Measurements from ENCODE around the gene LHFPL6. TPM values are rescaled to one million over a fixed set of nuclear protein-coding genes. Genes with fewer than 3 reads are reported as not detected.

Gene LHFPL6
- polyA plus RNA-seq, 3 donors, result 26.8 to 37.5 (median 30.8) TPM

DNA sequence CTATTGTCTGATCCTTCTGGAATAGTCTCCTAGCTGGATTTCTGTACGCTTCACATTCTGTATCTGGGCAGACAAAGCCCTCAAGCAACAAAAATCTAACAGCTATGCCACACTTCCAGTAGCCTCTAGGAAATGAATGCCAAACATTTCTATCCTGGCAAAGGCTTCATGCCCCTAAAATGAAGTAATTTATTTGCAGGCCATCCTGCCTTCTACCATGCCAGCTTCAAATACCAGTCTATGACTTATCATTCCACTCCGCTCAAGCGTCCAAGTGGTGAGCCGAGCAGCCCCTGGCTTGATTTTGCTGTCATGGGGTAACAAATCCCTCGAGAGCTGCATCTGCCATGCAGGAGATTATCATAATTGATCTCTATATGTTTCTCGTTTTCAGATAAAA is 86.9 kb downstream of the LHFPL6 start:
- DNase-seq, result no peak

DNA sequence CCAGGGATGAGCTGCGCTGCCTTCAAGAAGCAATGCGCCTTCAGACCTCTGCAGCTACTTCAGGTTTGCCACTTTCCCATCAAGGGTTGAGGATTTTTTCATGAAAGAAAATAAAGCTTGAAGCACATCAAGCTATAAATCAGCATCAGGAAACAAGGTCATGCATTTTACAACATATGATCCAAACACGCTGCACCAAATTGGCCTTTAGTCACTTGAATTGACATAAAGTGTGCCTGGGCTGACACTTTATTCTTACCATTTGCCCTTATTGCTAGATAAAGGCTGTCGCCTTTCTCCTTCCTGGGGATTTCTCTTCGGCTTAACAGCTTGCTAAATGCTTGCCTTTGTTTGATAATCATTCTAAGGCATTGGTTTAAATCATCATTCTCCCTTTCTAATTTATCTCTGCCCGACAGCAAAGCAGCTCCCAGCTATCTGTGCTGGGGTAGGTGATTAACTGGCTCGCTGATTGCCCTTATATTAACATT is 87.7 kb downstream of the LHFPL6 start:
- no peak for DNase-seq

DNA sequence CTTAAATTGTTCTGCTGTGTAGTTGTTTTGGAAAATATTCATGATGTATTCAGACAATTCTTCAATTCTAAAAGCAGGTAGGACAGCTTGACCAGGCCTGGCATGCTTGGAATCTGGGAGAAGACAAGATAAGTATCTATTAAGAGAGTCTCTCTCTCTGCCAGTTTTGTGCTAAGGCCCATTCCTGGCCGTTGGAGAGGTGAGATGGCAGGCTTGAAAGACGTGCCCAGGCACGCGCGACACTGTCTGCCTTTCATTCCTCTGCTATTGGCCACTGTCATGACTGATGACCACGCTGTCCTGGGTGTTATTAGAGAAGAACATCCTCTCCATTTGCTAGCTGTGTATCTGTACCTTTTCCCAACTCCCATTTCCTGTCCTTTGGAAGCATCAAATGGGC is 90.3 kb downstream of the LHFPL6 start:
- DNase-seq, result no peak

DNA sequence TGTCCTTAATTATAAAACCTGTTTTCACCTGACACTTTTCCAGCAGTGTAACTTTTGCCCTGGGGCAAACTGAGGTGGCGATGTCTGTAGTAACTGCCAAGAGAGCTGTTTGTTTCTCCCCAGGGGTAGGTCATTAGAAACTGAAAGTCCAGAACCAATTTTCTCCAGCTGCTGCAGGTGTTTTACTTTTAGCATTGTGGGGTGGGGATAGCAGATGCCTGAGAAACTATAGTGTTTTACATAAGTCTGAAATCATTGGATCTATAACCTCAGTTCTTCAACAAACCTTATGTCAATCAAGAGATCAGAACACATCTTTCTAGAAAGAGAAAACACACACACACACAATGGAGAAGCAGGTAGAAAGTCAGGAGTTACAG is 92.7 kb downstream of the LHFPL6 start:
- DNase-seq, result no peak

DNA sequence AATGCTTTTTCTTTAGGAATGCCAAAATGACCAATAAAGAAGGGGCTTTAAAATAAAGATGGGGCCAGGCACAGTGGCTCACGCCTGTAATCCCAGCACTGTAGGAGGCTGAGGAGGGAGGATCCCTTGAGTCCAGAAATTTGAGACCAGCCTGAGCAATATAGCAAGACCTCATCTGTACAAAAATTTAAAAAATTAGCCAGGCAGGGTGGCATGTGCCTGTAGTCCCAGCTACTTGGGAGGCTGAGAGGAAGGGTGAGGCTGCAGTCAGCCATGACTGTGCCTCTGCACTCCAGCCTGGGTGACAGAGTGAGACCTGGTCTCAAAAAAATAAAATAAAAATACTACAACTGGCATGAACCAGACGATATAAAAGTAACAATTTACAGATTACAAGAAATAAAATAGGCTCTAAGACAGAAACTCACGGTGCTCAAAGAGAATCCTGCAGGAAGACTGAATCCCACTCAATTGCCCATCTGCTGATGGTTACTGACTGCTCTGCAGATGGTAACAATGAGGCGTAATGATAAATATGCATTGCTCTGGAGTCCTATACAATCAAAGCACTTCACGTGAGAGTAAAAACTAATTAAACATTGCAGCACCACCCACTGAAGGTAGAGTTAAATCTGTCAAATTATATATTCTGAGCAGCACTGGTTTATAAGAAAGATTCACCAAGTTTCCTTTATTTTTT is 93.2 kb downstream of the LHFPL6 start:
- no peak for DNase-seq

DNA sequence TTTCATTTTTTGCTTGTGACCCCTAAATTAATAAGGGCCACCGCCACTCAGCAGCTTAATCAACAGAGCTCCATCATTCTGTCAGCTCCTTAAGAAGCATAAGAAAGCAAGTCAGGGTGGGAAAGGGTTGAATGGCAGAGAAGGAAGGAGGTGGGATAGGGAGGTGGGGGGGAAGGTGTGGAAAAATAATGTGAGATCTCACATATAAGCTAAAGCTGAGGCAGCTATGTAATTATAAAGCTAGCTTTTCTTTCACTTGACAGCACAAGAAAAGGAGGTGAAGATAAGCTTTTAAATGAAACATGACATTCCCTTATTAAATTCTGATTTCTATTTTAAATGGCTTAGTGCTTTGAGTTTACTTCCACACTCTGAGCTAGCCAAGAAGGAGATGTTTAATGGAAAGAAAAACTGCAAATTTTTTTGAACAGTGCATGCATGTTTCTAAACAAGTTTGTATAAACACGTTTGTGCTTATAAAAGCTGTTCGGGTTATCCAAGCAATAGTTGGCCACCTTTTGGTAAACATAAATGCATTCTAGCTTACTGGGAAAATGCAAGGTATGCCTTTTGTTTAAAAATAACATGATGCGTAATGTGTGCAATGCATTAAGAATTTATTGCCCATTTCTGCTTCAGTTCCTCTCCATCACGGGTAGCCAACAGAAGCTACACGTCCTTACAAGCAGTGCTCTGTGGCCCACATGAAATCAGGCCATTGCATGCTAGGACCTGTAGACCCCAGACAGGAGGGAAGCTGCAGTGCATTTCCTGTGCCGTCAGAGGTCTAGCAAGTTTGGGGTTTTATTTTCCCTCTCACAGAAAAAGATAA is 96.2 kb downstream of the LHFPL6 start:
- no peak for DNase-seq

DNA sequence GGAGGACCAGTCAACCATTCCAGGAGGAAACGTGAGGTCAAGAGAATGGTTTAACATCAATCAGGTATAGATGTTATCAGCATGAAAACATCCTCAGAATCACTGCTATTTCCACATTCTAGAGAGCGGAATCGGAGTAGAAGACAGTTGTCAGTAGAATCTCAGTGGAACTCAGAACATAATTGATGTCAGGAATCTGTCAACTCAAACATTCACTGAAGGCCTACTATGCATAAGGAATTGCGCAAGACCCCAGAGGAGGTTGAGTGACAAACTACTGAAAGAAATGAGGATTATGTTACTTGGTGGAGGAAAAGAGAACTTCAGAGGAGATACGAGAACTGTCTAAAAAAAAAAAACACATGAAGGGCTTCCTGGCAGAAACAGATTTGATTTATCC is 97.8 kb downstream of the LHFPL6 start:
- DNase-seq, result no peak

DNA sequence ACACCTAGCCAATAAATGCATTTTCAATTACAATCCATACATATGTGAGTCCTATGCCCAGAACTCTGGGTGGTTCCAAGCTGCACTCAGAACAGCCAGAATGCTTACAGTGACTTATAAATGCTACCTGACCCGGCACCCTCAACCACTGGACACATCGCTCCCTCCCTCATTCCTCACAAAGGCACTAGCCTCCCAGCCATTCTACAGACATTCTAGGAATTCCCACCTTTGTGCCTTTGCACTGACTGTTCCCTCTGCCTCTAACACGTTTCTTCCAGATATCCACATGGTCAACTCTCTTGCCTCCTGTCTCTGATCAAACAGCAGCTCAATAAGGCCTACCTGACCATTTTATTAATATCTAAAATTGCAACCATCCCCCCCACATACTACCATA is 99.9 kb downstream of the LHFPL6 start:
- DNase-seq, result no peak

DNA sequence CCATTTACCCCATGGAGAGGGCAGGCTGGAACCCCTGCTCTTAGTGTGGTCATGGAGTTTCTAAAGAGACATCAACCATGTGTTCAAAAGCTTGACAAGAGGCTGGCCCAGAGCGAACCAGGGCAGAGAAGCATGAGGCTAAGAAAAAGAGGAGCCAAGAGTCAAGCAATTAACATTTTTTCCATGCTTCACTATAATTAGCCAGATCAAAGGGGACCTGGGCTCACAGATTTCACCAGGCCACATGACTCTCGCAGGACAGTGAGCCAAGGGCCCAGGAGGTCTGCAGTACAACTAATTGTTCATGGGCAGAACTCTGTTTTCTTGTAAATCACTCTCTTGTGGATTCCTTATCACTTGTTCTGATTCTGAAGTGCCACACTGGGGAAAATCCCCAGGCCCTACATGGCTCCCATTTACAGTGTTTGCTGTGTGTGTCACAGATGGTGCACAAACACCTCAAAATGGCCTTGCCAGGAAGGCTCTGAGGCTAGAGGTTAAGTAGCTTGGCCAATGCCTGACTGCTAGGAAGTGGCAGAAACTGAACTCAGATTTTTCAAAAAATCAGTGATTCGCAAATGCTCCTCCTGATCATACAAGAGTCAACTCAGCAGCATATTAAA is 101.2 kb downstream of the LHFPL6 start:
- no peak for DNase-seq

DNA sequence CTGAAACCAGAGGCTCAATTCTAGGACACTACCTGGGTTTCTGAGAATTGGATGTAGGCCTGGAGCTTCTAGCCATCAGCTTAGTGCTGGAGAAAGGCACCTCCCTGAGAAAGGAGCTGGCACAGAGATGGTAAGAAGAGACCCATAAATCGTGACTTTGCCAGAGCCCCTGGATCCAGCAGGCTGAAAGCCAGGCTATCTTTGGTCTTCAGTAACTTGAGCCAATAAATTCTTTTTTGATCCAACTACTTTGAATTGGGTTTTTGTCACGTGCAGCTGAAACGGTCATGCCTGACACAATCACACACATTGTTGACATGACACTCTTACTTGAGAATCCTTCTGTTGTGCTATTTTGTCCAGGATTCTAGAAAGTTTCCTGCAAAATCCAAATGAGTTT is 103.4 kb downstream of the LHFPL6 start:
- no peak for DNase-seq

DNA sequence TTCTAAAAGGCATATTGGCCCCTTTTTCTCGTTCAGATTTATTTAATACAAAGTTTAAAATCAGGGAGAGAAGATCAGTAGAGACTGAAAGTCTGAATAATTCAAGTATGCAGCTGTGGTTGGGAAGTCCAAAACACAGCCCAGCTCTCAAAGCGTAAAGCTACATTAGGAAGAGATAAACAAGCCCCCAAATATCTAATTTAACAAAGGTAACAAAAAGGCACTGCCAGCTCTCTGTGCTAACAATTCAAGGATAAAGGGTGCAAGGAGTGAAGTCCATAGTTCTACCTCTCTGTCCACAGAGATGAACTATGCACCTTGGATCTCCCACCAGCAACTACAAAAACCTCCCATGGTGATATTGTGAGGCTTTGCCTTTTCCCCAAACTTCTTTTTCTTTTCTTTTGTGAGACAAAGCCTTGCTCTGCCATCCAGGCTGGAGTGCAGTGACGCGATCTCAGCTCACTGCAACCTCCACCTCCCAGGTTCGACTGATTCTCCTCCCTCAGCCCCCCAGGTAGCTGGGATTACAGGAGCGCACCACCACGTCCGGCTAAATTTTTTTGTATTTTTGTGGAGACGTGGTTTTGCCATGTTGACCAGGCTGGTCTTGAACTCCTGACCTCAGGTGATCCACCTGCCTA is 104.4 kb downstream of the LHFPL6 start:
- DNase-seq, result no peak

DNA sequence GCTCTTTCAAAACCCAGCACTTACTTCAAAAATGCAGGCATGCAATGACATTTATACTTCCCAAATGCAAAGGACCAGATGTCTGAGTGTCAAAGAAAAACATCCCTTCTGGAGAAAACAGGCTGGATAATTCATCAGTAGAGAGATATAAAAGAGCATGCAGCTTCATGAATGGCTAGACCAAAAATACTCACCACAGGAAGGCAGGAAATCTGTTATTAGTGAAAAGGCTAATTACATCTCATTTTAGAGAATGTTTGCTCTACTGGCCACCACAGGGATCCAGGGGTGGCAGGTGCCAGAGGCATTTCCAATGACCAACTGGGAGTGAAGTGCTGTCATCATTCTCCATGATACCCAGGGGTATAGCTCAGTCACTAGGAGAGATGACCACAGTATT is 106.5 kb downstream of the LHFPL6 start:
- no peak for DNase-seq

DNA sequence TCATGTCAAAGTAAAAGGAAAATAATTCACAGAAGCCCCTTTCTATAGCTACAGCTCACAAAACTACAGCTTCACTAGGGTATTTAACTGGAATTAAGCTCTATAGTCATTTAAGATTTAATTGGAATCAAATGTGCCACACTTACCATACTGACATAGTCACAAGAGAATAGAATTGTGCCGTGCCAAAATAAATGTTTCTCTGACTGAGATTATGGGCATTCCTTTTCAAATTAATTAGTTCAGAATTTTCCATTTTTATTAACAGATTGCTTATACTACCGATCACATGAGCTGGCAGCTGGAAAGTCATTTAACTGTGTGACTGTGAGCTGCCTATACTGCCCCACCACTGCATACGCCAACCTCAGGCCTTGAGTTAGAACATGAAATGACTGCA is 108.4 kb downstream of the LHFPL6 start:
- DNase-seq, result no peak

DNA sequence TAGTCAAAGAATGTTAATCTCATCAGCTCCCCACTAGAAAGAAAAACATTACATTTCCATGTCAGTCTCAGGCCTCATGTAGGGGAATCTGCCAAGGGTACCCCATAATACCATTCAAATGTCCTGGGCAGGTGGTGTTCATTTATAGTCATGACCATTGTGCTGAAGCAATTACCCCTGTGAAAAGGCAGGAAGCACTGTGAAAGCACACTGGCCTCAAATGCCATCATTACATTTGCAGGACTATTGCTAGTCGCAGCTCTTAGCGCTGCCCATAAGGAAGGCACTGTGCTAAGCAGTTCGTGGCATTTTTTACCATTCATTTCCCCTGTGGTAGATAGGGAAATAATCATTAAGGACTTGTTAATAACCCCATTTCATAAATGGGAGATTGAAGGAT is 109.0 kb downstream of the LHFPL6 start:
- no peak for DNase-seq

DNA sequence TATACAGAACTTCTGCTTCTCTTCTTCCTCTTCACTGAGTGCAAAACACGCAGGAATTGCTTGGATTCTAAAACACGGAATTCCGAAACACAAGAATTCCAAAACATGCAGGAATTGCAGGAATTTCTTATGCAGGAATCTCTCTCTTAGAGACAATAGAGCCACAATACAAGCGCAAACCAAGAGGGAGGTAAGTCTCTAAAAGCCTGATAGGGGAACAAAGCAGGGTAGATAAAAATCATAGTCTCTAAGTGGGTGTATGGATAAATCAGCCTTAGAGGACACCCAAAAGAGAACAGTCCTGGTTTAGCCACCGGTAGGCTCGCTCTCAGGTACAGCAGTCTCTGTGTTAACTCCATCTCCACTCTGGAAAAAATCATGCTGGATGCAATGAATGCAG is 112.9 kb downstream of the LHFPL6 start:
- DNase-seq, result no peak

DNA sequence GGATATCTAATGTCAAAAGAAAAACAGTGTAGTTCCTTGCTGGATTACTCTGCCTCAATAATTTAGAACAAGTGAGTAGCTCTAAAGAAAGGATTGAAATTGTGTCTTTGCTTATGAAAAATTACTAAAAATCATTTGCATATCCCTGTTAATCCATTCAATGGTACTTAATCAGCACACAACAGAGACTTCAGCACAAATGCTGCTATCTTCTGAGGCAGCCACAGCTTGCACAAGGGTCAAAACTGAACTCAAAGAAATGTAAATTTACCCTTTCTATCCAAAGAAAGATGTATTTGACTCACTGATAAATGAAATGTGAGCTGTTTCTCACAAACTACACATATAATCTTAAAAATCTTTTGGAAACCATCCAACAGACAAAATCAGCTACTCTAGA is 116.2 kb downstream of the LHFPL6 start:
- DNase-seq, result no peak

DNA sequence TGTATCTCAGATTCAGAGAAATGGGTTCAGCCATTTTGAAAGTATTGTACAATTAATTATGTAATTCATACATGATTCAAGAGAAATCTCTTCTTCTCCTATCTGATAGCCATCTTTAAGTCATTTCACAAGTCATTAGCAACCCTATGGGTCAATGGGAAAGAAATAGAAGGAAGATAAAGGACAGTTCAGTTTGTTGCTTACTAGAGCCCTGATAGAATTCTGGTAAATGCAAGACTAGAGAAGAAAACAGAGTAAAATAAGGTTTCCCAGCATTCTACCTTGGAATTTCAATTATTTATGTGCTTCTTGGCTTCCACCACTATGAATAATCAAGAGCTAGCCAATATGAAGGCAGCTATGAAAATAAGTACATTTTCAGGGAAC is 117.7 kb downstream of the LHFPL6 start:
- no peak for DNase-seq

DNA sequence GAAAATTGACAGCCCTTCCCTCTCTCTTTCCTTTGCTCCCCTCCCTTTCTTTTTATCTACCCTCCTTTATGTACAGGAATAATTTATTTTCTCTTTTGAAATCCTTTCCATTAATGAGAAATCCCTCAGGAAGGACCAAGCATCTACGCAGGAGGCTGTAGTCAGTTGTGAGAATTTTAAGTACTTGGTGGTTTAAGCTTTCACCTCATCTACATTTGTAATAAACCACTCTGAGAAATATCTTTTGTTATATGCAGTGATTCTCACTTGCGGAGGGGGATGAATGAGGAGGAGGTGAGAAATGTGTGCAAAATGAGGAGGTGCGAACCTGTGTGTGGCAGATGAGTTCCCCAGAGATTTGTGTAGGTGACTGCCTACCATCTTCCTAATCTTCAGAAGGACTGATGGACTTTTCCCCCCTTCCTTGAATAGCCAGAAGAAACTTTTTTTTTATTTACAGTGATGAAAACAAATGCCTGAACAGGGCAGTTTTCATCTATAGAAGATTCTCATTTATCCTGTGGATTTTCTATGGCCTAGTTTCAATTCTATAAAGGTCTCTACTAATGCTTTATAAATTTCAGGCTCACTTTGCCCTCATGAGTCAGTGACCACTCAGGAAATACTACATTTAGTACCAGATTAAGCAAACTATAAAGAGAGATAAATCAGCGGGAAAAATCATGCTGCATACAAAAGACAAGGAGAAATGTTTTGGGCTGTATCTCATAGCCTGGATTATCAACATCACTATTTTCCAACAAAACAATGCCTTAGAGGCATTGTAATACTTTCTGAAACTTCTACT is 118.3 kb downstream of the LHFPL6 start:
- no peak for DNase-seq

DNA sequence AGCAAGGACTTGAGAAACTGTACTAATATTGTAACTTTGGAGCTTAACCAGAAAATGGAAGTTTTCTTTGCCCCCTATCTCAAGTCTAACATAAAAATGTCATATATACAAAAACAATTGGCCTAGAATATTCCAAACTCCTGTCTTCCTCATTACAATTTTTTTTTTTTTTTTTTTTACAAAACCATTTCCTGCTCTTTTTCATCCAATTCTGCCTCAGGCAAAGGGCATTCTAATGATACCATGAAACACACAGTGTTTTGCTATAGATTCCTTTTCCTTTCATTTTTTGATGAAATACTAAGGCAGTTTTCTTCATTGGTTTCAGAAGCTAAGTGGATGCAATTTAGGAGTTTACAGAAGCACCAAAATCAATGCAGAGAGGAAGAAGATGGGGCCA is 119.7 kb downstream of the LHFPL6 start:
- no peak for DNase-seq

DNA sequence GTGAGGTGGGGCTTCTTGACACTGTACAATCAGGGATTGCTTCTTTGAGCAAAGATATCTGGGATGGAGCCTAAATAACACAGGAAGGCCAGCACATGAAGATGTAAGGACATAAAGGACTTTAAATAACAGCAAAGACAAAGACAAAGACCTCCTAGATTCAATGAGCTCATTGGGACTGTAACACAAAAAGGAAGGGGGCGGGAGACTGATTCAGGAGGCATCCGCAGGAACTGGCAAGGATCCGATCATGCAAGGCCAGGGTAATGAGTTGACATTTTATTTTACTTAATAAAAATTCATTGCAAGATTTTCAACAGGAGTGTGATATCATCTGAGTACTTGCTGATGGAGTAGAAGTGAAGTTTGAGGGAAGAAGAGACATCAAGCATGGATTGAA is 121.5 kb downstream of the LHFPL6 start:
- DNase-seq, result no peak

DNA sequence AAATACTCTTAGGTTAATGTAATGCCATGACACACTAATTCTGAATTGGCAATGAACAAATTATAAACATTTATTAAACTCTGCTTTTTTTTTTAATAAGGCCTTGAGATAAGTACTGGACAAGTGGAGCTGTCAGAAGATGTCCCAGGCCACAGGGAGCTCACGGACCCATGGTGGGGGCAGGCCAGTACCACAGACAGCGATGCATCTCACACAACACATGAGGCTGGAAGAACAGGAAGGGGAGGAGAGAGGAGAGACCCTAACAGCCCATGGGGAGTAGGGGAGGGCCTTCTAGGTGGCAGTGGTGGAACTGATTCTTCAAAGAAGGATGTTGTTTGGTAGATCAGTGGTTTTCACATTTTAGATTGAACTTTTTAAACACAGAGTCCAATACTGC is 128.4 kb downstream of the LHFPL6 start:
- DNase-seq, result no peak

DNA sequence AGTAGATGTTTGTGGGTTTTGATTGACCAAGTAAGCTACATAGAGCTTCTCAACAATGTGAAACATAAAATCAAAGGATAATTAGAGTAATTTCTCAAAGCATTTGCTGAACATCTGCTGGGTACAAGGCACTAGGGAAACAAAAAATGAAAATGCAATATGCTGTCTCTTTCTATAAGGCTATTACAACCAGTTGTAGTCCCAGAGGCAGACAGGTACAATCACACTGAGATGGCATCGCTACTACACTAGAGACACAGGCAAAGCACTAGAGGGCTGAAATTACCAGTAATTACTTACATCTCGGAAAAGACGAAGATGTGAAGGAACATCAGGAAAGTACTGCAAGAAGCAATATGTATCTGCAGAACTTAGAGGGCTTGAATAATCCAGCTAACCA is 133.3 kb downstream of the LHFPL6 start:
- no peak for DNase-seq

Data from renal pelvis (tissue), 4 donors.